ENCODE results near the gene MED13.

DNA sequence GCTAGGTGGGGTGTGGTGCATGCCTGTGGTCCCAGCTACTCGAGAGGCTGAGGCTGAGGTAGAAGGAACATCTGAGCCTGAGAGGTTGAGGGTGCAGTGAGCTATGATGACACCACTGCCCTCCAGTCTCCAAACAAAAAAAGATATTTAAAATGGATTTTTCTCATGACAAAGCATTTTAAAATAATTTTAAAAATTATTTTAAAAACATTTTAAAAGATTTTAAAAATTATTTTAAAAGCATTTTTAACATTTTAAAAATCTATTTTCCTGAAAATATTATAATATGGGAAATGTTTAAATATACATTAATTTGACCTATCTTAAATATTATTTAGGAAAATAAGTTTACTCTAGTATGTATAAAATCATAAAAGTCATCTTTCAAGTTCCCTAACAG lies 26.8 kb downstream of the MED13 start:
- TF ChIP-seq POLR2AphosphoS5 (IDR thresholded peaks at IDR 0.05), result no peak
- TF ChIP-seq, protein P1, sequence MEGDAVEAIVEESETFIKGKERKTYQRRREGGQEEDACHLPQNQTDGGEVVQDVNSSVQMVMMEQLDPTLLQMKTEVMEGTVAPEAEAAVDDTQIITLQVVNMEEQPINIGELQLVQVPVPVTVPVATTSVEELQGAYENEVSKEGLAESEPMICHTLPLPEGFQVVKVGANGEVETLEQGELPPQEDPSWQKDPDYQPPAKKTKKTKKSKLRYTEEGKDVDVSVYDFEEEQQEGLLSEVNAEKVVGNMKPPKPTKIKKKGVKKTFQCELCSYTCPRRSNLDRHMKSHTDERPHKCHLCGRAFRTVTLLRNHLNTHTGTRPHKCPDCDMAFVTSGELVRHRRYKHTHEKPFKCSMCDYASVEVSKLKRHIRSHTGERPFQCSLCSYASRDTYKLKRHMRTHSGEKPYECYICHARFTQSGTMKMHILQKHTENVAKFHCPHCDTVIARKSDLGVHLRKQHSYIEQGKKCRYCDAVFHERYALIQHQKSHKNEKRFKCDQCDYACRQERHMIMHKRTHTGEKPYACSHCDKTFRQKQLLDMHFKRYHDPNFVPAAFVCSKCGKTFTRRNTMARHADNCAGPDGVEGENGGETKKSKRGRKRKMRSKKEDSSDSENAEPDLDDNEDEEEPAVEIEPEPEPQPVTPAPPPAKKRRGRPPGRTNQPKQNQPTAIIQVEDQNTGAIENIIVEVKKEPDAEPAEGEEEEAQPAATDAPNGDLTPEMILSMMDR (IDR thresholded peaks at IDR 0.05), result no peak
- TF ChIP-seq POLR2A (IDR thresholded peaks at IDR 0.05), result no peak
